Stimulated activated CD4-positive, alpha-beta T cell treated with anti-CD3 and anti-CD28 coated beads, Interleukin-1b, Interleukin-23, amount 100 ng/mL, for 48 hours (primary cell): ENCODE data around the gene OTUD4.

Source experiments
- DNase-seq: peaks from one replicate; pipeline ENCODE4 v3.0.0-alpha.2; 2020

Gene OTUD4

GRCh38 chr4:145108128-145108527 is 72.3 kb downstream of the OTUD4 start:
- DNase-seq: no peak

GRCh38 chr4:145107126-145107525 is 73.3 kb downstream of the OTUD4 start:
- no peak for DNase-seq

- no peak for DNase-seq
Observed at GRCh38 chr4:145103496-145103895, 76.9 kb downstream of the OTUD4 start.

GRCh38 chr4:145102619-145103018 is 77.8 kb downstream of the OTUD4 start:
- DNase-seq: no peak

- no peak for DNase-seq
Observed at GRCh38 chr4:145101091-145101490, 79.3 kb downstream of the OTUD4 start.

- no peak for DNase-seq
Observed at GRCh38 chr4:145099653-145100052, 80.7 kb downstream of the OTUD4 start.

- DNase-seq: peak; percentile 61
Observed at GRCh38 chr4:145098675-145099037, 81.7 kb downstream of the OTUD4 start.

GRCh38 chr4:145097821-145098674 is 82.3 kb downstream of the OTUD4 start, which contains the start of the genes ABCE1 and ANAPC10:
TSS of gene ABCE1 (plus strand) at chr4:145098311. CDS start at chr4:145104413, 6,102 bp downstream.
TSS of gene ANAPC10 (minus strand) at chr4:145098196. CDS start at chr4:145096099, 2,097 bp downstream.
- peak; percentile 97 for DNase-seq

- DNase-seq: no peak
Observed at GRCh38 chr4:145097331-145097820, 83.0 kb downstream of the OTUD4 start.

GRCh38 chr4:145093638-145094037 is 86.8 kb downstream of the OTUD4 start:
- DNase-seq: no peak

- DNase-seq: no peak
Observed at GRCh38 chr4:145090380-145090779, 90.0 kb downstream of the OTUD4 start.

- peak; percentile 16 for DNase-seq
Observed at GRCh38 chr4:145083891-145084605, 96.3 kb downstream of the OTUD4 start.
